Memory B cell (primary cell): ENCODE data around the gene RUNX3.
A peak's percentile ranks its signal among the peaks of the same experiment; 100 is the strongest.
"Not testable (repeated sequence)": the region's sequence is repeated elsewhere in the genome, so short reads cannot be mapped to it uniquely, and the experiment has no call there.

Experiments
- ATAC-seq: fragments of 150-1000 bp; cut with Tn5 transposase; 2 replicates; pipeline ENCODE4 v1.10.0; 2021; ENCODE audit warnings: low read depth, mild to moderate bottlenecking, moderate library complexity
- DNase-seq, 2 donors: peaks; one replicate each; pipeline ENCODE4 v3.0.0; 2022; ENCODE audit warnings: low spot score in 2 of 2
- H3K27ac Mint-ChIP-seq: one replicate; pipeline ENCODE4 v1.8.0; 2022; ENCODE audit warnings: mild to moderate bottlenecking, moderate library complexity, mixed read lengths
- H3K27me3 Mint-ChIP-seq: one replicate; pipeline ENCODE4 v1.8.0; 2022; ENCODE audit warnings: mixed read lengths
- H3K36me3 Mint-ChIP-seq: one replicate; pipeline ENCODE4 v1.8.0; 2022; ENCODE audit warnings: mild to moderate bottlenecking, mixed read lengths
- H3K4me1 Mint-ChIP-seq: one replicate; pipeline ENCODE4 v1.8.0; 2022; ENCODE audit warnings: mixed read lengths
- H3K4me3 Mint-ChIP-seq: one replicate; pipeline ENCODE4 v1.8.0; 2022; ENCODE audit warnings: mild to moderate bottlenecking, moderate library complexity, mixed read lengths
- H3K9me3 Mint-ChIP-seq: one replicate; pipeline ENCODE4 v1.8.0; 2022; ENCODE audit warnings: mixed read lengths

Gene RUNX3

GRCh38 chr1:24911651-24912155 is 18.4 kb downstream of the RUNX3 start:
- Mint-ChIP-seq H3K36me3 (peaks cover 30% of the 10 kb centered on the region), H3K27me3 (no peaks in the 10 kb centered on the region), H3K4me3 (no peak overlapping the region), H3K4me1 (peaks cover 21% of the 10 kb centered on the region), H3K9me3 (no peaks in the 10 kb centered on the region), H3K27ac (peak overlapping the region; percentile 68)
- no peak for ATAC-seq
- DNase-seq, result no peak

- Mint-ChIP-seq H3K4me1 (peaks cover 20% of the 10 kb centered on the region), H3K36me3 (peaks cover 30% of the 10 kb centered on the region)
- DNase-seq, result no peak
Observed at GRCh38 chr1:24910751-24911650, 19.1 kb downstream of the RUNX3 start.

GRCh38 chr1:24910210-24910609 is 19.9 kb downstream of the RUNX3 start:
- Mint-ChIP-seq H3K4me1 (peaks cover 17% of the 10 kb centered on the region), H3K36me3 (peaks cover 27% of the 10 kb centered on the region), H3K4me3 (no peak overlapping the region), H3K27me3 (no peaks in the 10 kb centered on the region), H3K27ac (peak overlapping the region; percentile 63), H3K9me3 (no peaks in the 10 kb centered on the region)
- ATAC-seq (no peak), DNase-seq (no peak)

More at GRCh38 chr1:24910751-24911650, 19.1 kb downstream of the RUNX3 start:
- no peak overlapping the region for H3K4me3 Mint-ChIP-seq
- no peaks in the 10 kb centered on the region for H3K27me3 Mint-ChIP-seq
- peak; percentile 44 for ATAC-seq
- no peaks in the 10 kb centered on the region for H3K9me3 Mint-ChIP-seq
- peak overlapping the region; percentile 63 for H3K27ac Mint-ChIP-seq

GRCh38 chr1:24909388-24909898 is 20.6 kb downstream of the RUNX3 start:
- H3K36me3 Mint-ChIP-seq, result peaks cover 24% of the 10 kb centered on the region
- no peak for ATAC-seq
- H3K4me3 Mint-ChIP-seq, result no peak overlapping the region
- H3K27me3 Mint-ChIP-seq, result no peaks in the 10 kb centered on the region
- peak overlapping the region; percentile 39 for H3K27ac Mint-ChIP-seq
- H3K4me1 Mint-ChIP-seq, result peaks cover 16% of the 10 kb centered on the region
- no peak for DNase-seq
- H3K9me3 Mint-ChIP-seq, result no peaks in the 10 kb centered on the region

- Mint-ChIP-seq H3K9me3 (no peaks in the 10 kb centered on the region), H3K36me3 (peaks cover 25% of the 10 kb centered on the region), H3K4me3 (no peak overlapping the region), H3K27ac (no peak overlapping the region), H3K4me1 (peaks cover 16% of the 10 kb centered on the region), H3K27me3 (no peaks in the 10 kb centered on the region)
- no peak for DNase-seq
- no peak for ATAC-seq
Observed at GRCh38 chr1:24908591-24909259, 21.4 kb downstream of the RUNX3 start.

GRCh38 chr1:24907587-24908294 is 22.3 kb downstream of the RUNX3 start:
- not testable (repeated sequence) for H3K4me3 Mint-ChIP-seq, H3K9me3 Mint-ChIP-seq, H3K27me3 Mint-ChIP-seq, ATAC-seq, DNase-seq, H3K27ac Mint-ChIP-seq
- H3K4me1 Mint-ChIP-seq, result peaks cover 16% of the 10 kb centered on the region
- peaks cover 25% of the 10 kb centered on the region for H3K36me3 Mint-ChIP-seq

GRCh38 chr1:24906760-24907490 is 23.2 kb downstream of the RUNX3 start:
- H3K4me3 Mint-ChIP-seq, result no peak overlapping the region

GRCh38 chr1:24905979-24906720 is 23.9 kb downstream of the RUNX3 start:
- no peaks in the 10 kb centered on the region for H3K9me3 Mint-ChIP-seq
- no peak for ATAC-seq
- peaks cover 22% of the 10 kb centered on the region for H3K4me1 Mint-ChIP-seq
- H3K36me3 Mint-ChIP-seq, result peaks cover 33% of the 10 kb centered on the region
- no peaks in the 10 kb centered on the region for H3K27me3 Mint-ChIP-seq
- no peak overlapping the region for H3K27ac Mint-ChIP-seq
- no peak for DNase-seq
- H3K4me3 Mint-ChIP-seq, result no peak overlapping the region

More at GRCh38 chr1:24906760-24907490, 23.2 kb downstream of the RUNX3 start:
- Mint-ChIP-seq H3K36me3 (peaks cover 30% of the 10 kb centered on the region), H3K27ac (no peak overlapping the region), H3K27me3 (no peaks in the 10 kb centered on the region), H3K9me3 (no peaks in the 10 kb centered on the region), H3K4me1 (peaks cover 17% of the 10 kb centered on the region)
- DNase-seq (no peak), ATAC-seq (no peak)

- no peak overlapping the region for H3K27ac Mint-ChIP-seq
- H3K36me3 Mint-ChIP-seq, result peaks cover 29% of the 10 kb centered on the region
- no peaks in the 10 kb centered on the region for H3K9me3 Mint-ChIP-seq
- DNase-seq (no peak), ATAC-seq (no peak)
- H3K27me3 Mint-ChIP-seq, result no peaks in the 10 kb centered on the region
- peaks cover 25% of the 10 kb centered on the region for H3K4me1 Mint-ChIP-seq
- no peak overlapping the region for H3K4me3 Mint-ChIP-seq
Observed at GRCh38 chr1:24905355-24905978, 24.6 kb downstream of the RUNX3 start.

GRCh38 chr1:24904731-24905354 is 25.2 kb downstream of the RUNX3 start:
- H3K27me3 Mint-ChIP-seq, result no peaks in the 10 kb centered on the region

GRCh38 chr1:24903955-24904730 is 25.9 kb downstream of the RUNX3 start:
- Mint-ChIP-seq H3K9me3 (no peaks in the 10 kb centered on the region), H3K36me3 (peaks cover 22% of the 10 kb centered on the region), H3K4me3 (no peak overlapping the region), H3K27me3 (no peaks in the 10 kb centered on the region), H3K4me1 (peaks cover 30% of the 10 kb centered on the region), H3K27ac (no peak overlapping the region)
- no peak for ATAC-seq
- DNase-seq, result no peak

More at GRCh38 chr1:24904731-24905354, 25.2 kb downstream of the RUNX3 start:
- peaks cover 29% of the 10 kb centered on the region for H3K36me3 Mint-ChIP-seq
- H3K9me3 Mint-ChIP-seq, result no peaks in the 10 kb centered on the region
- no peak overlapping the region for H3K4me3 Mint-ChIP-seq
- H3K27ac Mint-ChIP-seq, result no peak overlapping the region
- DNase-seq (no peak), ATAC-seq (no peak)
- H3K4me1 Mint-ChIP-seq, result peaks cover 29% of the 10 kb centered on the region
